ENCODE results near the gene PROK2. TPM values are rescaled to one million over a fixed set of nuclear protein-coding genes. Genes with fewer than 3 reads are reported as not detected.
A peak's percentile ranks its signal among the peaks of the same experiment; 100 is the strongest.

The PROK2 gene
- total and polyA plus RNA-seq, 2 donors from 2014 or later = 0.25 TPM; not detected in 1

DNA sequence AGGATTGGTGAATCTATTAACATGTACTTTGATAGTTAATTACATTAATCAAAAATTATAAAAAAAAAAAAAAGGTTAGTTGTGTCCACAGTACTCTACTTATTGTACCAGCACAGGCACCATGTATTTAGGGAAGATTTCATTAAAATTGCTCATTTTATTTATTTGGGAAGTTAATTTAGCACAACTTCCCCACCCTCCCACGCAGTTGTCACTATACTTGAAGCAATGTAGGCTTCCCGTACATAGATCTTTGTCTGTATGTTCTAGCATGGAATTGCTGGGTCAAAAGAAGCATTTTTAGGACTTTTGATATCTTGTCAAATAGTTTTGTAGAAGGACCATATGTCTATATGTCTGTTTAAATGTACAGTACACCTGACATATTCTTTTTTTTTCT is 26.9 kb downstream of the PROK2 start:
- DNase-seq = no peak
- Histone ChIP-seq H3K27me3 (ENCODE audit: control insufficient read depth, insufficient read depth, low read length) (peaks cover 12% of the 10 kb centered on the region), H3K27ac (ENCODE audit: low read depth in 2 of 2, low read length in 2 of 2) (no peak overlapping the region), H3K9me3 (ENCODE audit: control insufficient read depth in 2 of 3, insufficient read depth in 1 of 3, low read length in 3 of 3) (no peaks in the 10 kb centered on the region), H3K4me3 (ENCODE audit: low read length in 3 of 3) (no peak overlapping the region), H3K4me1 (ENCODE audit: control insufficient read depth in 2 of 3, insufficient read depth in 2 of 3, low read depth in 1 of 3, low read length in 3 of 3) (peaks cover 0 to 1% (median 0%) of the 10 kb centered on the region in 3 donors), H3K36me3 (ENCODE audit: control insufficient read depth in 2 of 3, insufficient read depth in 3 of 3, low read length in 3 of 3) (no peaks in the 10 kb centered on the region), H3K9ac (ENCODE audit: low read length in 3 of 3) (no peak overlapping the region)
- intact Hi-C loops (cut with DNase I) = no loop called here
- TF ChIP-seq, protein P1, sequence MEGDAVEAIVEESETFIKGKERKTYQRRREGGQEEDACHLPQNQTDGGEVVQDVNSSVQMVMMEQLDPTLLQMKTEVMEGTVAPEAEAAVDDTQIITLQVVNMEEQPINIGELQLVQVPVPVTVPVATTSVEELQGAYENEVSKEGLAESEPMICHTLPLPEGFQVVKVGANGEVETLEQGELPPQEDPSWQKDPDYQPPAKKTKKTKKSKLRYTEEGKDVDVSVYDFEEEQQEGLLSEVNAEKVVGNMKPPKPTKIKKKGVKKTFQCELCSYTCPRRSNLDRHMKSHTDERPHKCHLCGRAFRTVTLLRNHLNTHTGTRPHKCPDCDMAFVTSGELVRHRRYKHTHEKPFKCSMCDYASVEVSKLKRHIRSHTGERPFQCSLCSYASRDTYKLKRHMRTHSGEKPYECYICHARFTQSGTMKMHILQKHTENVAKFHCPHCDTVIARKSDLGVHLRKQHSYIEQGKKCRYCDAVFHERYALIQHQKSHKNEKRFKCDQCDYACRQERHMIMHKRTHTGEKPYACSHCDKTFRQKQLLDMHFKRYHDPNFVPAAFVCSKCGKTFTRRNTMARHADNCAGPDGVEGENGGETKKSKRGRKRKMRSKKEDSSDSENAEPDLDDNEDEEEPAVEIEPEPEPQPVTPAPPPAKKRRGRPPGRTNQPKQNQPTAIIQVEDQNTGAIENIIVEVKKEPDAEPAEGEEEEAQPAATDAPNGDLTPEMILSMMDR (IDR thresholded peaks at IDR 0.05; ENCODE audit: borderline replicate concordance, extremely low read depth, insufficient read depth) = no peak
- no peak for FAIRE-seq

DNA sequence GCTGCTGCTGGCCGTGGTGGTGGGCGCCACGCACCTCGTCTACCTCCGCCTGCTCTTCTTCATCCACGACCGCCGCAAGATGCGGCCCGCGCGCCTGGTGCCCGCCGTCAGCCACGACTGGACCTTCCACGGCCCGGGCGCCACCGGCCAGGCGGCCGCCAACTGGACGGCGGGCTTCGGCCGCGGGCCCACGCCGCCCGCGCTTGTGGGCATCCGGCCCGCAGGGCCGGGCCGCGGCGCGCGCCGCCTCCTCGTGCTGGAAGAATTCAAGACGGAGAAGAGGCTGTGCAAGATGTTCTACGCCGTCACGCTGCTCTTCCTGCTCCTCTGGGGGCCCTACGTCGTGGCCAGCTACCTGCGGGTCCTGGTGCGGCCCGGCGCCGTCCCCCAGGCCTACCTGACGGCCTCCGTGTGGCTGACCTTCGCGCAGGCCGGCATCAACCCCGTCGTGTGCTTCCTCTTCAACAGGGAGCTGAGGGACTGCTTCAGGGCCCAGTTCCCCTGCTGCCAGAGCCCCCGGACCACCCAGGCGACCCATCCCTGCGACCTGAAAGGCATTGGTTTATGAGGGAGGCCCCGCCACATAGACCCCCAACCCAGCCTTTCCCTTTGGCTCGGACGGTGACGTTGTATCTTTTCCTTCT is 30.2 kb downstream of the PROK2 start:
- no peak overlapping the region for H3K9ac ChIP-seq (ENCODE audit: low read length in 3 of 3)
- H3K36me3 ChIP-seq (ENCODE audit: control insufficient read depth in 2 of 3, insufficient read depth in 3 of 3, low read length in 3 of 3) = no peaks in the 10 kb centered on the region
- H3K27me3 ChIP-seq (ENCODE audit: control insufficient read depth, insufficient read depth, low read length) = peaks cover 17% of the 10 kb centered on the region
- intact Hi-C loops (cut with DNase I) = no loop called here
- no peaks in the 10 kb centered on the region for H3K9me3 ChIP-seq (ENCODE audit: control insufficient read depth in 2 of 3, insufficient read depth in 1 of 3, low read length in 3 of 3)
- H3K4me3 ChIP-seq (ENCODE audit: low read length in 3 of 3) = no peak overlapping the region
- FAIRE-seq (no peak), DNase-seq (peak in 3 of 5 donors; percentile 14 to 53 (median 18))
- TF ChIP-seq, protein P1 (IDR thresholded peaks at IDR 0.05; ENCODE audit: borderline replicate concordance, extremely low read depth, insufficient read depth) = no peak
- no peak overlapping the region for H3K27ac ChIP-seq (ENCODE audit: low read depth in 2 of 2, low read length in 2 of 2)
- H3K4me1 ChIP-seq (ENCODE audit: control insufficient read depth in 2 of 3, insufficient read depth in 2 of 3, low read depth in 1 of 3, low read length in 3 of 3) = peaks cover 0 to 4% (median 0%) of the 10 kb centered on the region in 3 donors

DNA sequence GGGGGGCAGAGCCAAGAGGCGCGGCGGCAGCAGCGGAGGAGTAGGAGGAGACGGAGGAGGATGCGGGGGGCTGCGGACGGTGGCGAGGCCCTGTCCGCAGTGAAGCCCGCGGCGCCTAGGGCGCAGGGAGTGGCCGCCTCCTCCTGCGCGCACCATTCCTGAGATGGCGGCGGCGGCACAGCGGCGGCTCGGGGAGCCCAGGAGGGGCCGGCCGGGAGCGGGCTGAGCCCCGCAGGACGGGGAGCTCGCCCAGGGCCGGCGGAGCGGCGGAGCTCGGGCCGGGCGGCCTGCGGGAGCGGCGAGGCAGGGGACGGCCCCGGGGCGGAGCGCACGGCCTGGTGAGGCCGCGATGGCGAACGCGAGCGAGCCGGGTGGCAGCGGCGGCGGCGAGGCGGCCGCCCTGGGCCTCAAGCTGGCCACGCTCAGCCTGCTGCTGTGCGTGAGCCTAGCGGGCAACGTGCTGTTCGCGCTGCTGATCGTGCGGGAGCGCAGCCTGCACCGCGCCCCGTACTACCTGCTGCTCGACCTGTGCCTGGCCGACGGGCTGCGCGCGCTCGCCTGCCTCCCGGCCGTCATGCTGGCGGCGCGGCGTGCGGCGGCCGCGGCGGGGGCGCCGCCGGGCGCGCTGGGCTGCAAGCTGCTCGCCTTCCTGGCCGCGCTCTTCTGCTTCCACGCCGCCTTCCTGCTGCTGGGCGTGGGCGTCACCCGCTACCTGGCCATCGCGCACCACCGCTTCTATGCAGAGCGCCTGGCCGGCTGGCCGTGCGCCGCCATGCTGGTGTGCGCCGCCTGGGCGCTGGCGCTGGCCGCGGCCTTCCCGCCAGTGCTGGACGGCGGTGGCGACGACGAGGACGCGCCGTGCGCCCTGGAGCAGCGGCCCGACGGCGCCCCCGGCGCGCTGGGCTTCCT is 31.0 kb downstream of the PROK2 start, which contains the start of gene GPR27:
TSS of gene GPR27 (plus strand) at position 155 of the 909 bp plus-strand sequence. CDS start at position 350, 195 bp downstream.
- no peak within 1 kb of the TSS for H3K9ac ChIP-seq (ENCODE audit: low read length in 3 of 3)
- TF ChIP-seq, protein P1 (IDR thresholded peaks at IDR 0.05; ENCODE audit: borderline replicate concordance, extremely low read depth, insufficient read depth) = no peak
- H3K27me3 ChIP-seq (ENCODE audit: control insufficient read depth, insufficient read depth, low read length) = peaks cover 17% of the 10 kb centered on the region
- no peaks in the 10 kb centered on the region for H3K9me3 ChIP-seq (ENCODE audit: control insufficient read depth in 2 of 3, insufficient read depth in 1 of 3, low read length in 3 of 3)
- FAIRE-seq = no peak
- H3K36me3 ChIP-seq (ENCODE audit: control insufficient read depth in 2 of 3, insufficient read depth in 3 of 3, low read length in 3 of 3) = no peaks in the 10 kb centered on the region
- H3K4me3 ChIP-seq (ENCODE audit: low read length in 3 of 3) = peak within 1 kb of the TSS; percentile 31 to 55 (median 41)
- no peak within 1 kb of the TSS for H3K27ac ChIP-seq (ENCODE audit: low read depth in 2 of 2, low read length in 2 of 2)
- peaks cover 0 to 4% (median 0%) of the 10 kb centered on the region in 3 donors for H3K4me1 ChIP-seq (ENCODE audit: control insufficient read depth in 2 of 3, insufficient read depth in 2 of 3, low read depth in 1 of 3, low read length in 3 of 3)
- DNase-seq = peak; percentile 52 to 75 (median 67)
- intact Hi-C loops (cut with DNase I) = no loop called here

Measured in kidney (tissue), 14 donors.